ENCODE data around the gene GRM4. TPM values are rescaled to one million over a fixed set of nuclear protein-coding genes. Genes with fewer than 3 reads are reported as not detected.

The GRM4 gene
- total RNA-seq, 1 experiment from 2014 or later = 35.3 TPM

DNA sequence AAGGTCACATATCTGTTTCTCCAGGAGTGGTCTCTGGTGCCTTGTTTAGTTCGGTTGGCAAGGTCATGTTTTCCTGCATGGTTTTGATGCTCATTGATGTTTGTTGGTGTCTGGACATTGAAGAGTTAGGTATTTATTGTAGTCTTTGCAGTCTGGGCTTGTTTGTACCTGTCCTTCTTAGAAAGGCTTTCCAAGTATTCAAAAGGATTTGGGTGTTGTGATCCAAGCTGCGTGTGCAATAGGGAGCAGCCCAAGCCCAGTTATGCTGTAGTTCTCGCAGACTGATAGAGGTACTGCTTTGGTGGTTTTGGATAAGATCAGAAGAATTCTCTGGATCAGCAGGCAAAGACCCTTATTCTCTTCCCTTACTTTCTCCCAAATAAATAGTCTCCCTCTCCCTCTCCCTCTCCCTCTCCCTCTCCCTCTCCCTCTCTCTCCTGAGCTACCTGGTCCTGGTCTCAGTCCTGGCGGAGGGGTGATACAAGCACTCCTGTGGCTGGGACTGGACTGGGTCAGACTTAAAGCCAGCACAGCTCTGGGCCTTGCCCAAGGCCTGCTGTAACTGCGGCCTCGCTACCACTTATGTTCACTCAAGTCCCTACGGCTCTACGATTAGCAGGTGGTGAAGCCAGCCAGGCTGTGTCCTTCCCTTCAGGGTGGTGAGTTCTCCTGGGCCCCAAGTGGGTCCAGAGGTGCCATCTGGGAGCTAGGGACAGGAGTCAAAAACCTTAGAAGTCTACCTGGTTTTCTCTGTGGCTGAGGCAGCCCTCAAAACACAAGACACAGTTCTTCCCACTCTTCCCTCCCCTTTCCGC lies 27.3 kb upstream of the GRM4 start:
- no peak overlapping the region for H3K4me3 ChIP-seq (ENCODE audit: insufficient read depth, low read depth, low read length)
- H3K27me3 ChIP-seq (ENCODE audit: control insufficient read depth, insufficient read depth, low read length) = no peaks in the 10 kb centered on the region; the same call in 1 of the 2 replicates
- no peaks in the 10 kb centered on the region for H3K36me3 ChIP-seq (replicated peaks; ENCODE audit: control insufficient read depth, insufficient read depth, low read length)
- no peak for DNase-seq

- no peak for DNase-seq
- no peak overlapping the region for H3K4me3 ChIP-seq (ENCODE audit: insufficient read depth, low read depth, low read length)
- no peaks in the 10 kb centered on the region; the same call in 1 of the 2 replicates for H3K27me3 ChIP-seq (ENCODE audit: control insufficient read depth, insufficient read depth, low read length)
- H3K36me3 ChIP-seq (replicated peaks; ENCODE audit: control insufficient read depth, insufficient read depth, low read length) = no peaks in the 10 kb centered on the region
Measured at GRCh38 chr6:34170346-34170745, 24.5 kb upstream of the GRM4 start.

GRCh38 chr6:34169897-34170296 lies 24.0 kb upstream of the GRM4 start:
- H3K27me3 ChIP-seq (ENCODE audit: control insufficient read depth, insufficient read depth, low read length) = no peaks in the 10 kb centered on the region; the same call in 1 of the 2 replicates
- H3K36me3 ChIP-seq (replicated peaks; ENCODE audit: control insufficient read depth, insufficient read depth, low read length) = no peaks in the 10 kb centered on the region
- DNase-seq = no peak
- H3K4me3 ChIP-seq (ENCODE audit: insufficient read depth, low read depth, low read length) = no peak overlapping the region

DNA sequence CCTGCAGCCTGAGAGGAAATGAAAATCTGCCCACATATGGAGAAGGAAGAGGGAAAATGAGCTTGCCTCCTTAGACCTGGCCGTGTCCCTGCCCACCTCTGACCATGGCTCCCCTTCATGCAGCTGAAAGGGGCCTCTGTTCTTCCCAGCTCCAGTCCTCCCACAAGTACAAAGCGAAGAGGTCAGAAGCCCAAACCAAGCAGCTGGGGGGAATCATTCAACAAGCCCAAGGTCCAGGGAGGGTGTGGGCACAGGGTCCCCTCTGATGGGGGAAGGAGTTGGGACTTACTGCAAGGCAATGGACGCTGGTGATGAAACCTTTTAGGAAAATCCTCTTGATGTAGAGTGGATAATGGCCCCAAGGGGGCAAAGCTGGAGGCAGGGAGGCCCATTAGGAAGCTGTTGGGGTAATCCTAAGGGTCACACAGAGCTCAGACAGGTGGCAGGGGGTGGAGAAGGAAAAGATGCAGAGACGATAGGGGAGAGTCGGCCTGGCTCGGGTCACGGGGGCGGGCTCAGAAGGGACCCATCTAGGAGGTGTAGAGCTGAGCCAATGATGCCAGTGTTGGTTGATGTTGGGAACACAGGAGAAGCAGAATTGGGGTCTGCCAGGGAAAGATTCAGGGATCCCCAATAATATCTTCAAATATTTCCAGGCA lies 16.1 kb upstream of the GRM4 start:
- Histone ChIP-seq H3K27me3 (ENCODE audit: control insufficient read depth, insufficient read depth, low read length) (no peaks in the 10 kb centered on the region), H3K36me3 (replicated peaks; ENCODE audit: control insufficient read depth, insufficient read depth, low read length) (no peaks in the 10 kb centered on the region), H3K4me3 (ENCODE audit: insufficient read depth, low read depth, low read length) (no peak overlapping the region)
- peak; percentile 26 for DNase-seq

- DNase-seq = no peak
- Histone ChIP-seq H3K4me3 (ENCODE audit: insufficient read depth, low read depth, low read length) (no peak overlapping the region), H3K27me3 (ENCODE audit: control insufficient read depth, insufficient read depth, low read length) (peaks cover 2% of the 10 kb centered on the region), H3K36me3 (replicated peaks; ENCODE audit: control insufficient read depth, insufficient read depth, low read length) (no peaks in the 10 kb centered on the region)
Measured at GRCh38 chr6:34159844-34160243, 14.0 kb upstream of the GRM4 start.

- no peak overlapping the region for H3K4me3 ChIP-seq (ENCODE audit: insufficient read depth, low read depth, low read length)
- peaks cover 10% of the 10 kb centered on the region for H3K27me3 ChIP-seq (ENCODE audit: control insufficient read depth, insufficient read depth, low read length)
- DNase-seq = no peak
- H3K36me3 ChIP-seq (replicated peaks; ENCODE audit: control insufficient read depth, insufficient read depth, low read length) = no peaks in the 10 kb centered on the region
Measured at GRCh38 chr6:34158876-34159275, 13.0 kb upstream of the GRM4 start.

DNA sequence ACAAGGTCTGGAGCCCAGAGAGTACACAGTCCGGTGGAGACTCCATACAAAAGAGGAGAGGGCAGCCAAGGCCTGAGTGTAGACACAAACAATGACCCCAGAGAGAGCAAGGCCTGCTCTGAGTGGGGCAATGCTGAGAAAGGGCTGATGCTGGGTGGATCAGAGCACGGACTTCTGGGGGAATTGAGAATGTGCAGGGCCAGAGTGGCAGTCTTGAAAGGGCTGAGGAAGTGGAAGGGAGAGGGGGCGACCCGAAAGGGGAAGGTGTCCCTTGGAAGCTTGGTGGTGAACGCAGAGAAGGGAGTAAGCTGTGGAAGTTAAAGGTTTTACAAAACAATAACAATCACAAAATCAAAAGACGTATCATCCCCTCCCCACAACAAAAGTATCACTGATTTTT lies 12.0 kb upstream of the GRM4 start:
- Histone ChIP-seq H3K36me3 (replicated peaks; ENCODE audit: control insufficient read depth, insufficient read depth, low read length) (no peaks in the 10 kb centered on the region), H3K27me3 (ENCODE audit: control insufficient read depth, insufficient read depth, low read length) (peaks cover 14% of the 10 kb centered on the region), H3K4me3 (ENCODE audit: insufficient read depth, low read depth, low read length) (no peak overlapping the region)
- DNase-seq = peak; percentile 16

DNA sequence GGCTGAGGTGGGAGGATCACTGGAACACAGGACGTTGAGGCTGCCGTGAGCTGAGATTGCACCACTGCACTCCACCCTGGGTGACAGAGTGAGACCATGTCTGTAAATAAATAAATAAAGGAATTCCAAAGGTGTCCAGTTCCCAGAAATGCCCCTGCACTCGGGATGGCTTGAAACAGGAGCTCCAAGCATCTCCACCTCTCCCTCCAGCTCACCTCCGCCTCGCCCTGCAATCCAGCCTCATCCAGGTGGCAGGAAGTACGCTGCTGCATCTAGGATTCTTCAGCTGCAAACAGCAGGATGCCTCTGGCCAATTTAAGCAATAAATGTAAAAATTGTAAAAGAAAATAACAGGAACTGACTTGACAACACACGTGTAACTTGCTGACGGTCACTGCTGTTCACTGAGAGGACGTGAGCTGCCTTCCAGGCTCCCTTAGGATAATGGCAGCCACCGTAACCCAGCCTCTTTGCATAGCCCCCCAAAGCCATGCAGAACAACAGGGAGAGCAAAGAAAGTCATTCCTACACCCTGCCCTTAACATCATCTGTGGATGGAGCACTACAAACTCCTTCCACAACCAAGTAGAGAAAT lies 11.4 kb upstream of the GRM4 start:
- Histone ChIP-seq H3K4me3 (ENCODE audit: insufficient read depth, low read depth, low read length) (no peak overlapping the region), H3K36me3 (replicated peaks; ENCODE audit: control insufficient read depth, insufficient read depth, low read length) (no peaks in the 10 kb centered on the region), H3K27me3 (ENCODE audit: control insufficient read depth, insufficient read depth, low read length) (peaks cover 16% of the 10 kb centered on the region)
- peak; percentile 28 for DNase-seq

- Histone ChIP-seq H3K36me3 (replicated peaks; ENCODE audit: control insufficient read depth, insufficient read depth, low read length) (no peaks in the 10 kb centered on the region), H3K27me3 (ENCODE audit: control insufficient read depth, insufficient read depth, low read length) (peaks cover 18% of the 10 kb centered on the region), H3K4me3 (ENCODE audit: insufficient read depth, low read depth, low read length) (no peak overlapping the region)
- peak; percentile 16 for DNase-seq
Measured at GRCh38 chr6:34155471-34156300, 9.8 kb upstream of the GRM4 start.

- peak overlapping the region; percentile 36 for H3K4me3 ChIP-seq (ENCODE audit: insufficient read depth, low read depth, low read length)
- no peaks in the 10 kb centered on the region for H3K36me3 ChIP-seq (replicated peaks; ENCODE audit: control insufficient read depth, insufficient read depth, low read length)
- peaks cover 22% of the 10 kb centered on the region for H3K27me3 ChIP-seq (ENCODE audit: control insufficient read depth, insufficient read depth, low read length)
- peak; percentile 99 for DNase-seq
Measured at GRCh38 chr6:34154668-34155447, 9.0 kb upstream of the GRM4 start.

- DNase-seq = peak; percentile 42
- Histone ChIP-seq H3K36me3 (replicated peaks; ENCODE audit: control insufficient read depth, insufficient read depth, low read length) (no peaks in the 10 kb centered on the region), H3K27me3 (ENCODE audit: control insufficient read depth, insufficient read depth, low read length) (peaks cover 22% of the 10 kb centered on the region), H3K4me3 (ENCODE audit: insufficient read depth, low read depth, low read length) (no peak overlapping the region)
Measured at GRCh38 chr6:34152806-34153520, 7.1 kb upstream of the GRM4 start.

DNA sequence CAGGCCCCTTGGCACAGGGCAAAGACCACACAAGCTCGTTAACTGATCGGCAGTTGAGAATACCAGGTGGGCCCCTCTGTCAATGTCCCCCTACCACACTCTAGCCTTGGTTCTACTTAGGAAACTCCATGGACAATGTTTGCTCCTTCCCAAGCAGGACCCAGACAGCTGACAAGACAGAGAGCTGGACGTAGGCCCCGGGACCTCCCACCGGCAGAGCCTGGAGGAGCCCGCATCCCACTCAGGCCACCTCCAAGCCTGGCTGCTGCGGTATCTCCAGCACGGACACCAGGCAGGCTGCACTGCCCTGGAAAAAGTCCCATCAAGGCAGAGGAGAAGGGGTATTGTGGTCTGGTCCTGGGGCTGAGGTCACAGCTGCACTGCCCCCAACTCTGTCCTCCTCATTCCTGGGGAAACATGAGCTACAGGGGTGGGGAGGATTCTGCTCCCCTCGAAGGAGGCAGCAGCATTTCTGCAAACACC lies 6.2 kb upstream of the GRM4 start:
- peak; percentile 46 for DNase-seq
- Histone ChIP-seq H3K27me3 (ENCODE audit: control insufficient read depth, insufficient read depth, low read length) (peaks cover 22% of the 10 kb centered on the region), H3K36me3 (replicated peaks; ENCODE audit: control insufficient read depth, insufficient read depth, low read length) (no peaks in the 10 kb centered on the region), H3K4me3 (ENCODE audit: insufficient read depth, low read depth, low read length) (no peak overlapping the region)

- Histone ChIP-seq H3K4me3 (ENCODE audit: insufficient read depth, low read depth, low read length) (no peak overlapping the region), H3K36me3 (replicated peaks; ENCODE audit: control insufficient read depth, insufficient read depth, low read length) (no peaks in the 10 kb centered on the region), H3K27me3 (ENCODE audit: control insufficient read depth, insufficient read depth, low read length) (peaks cover 26% of the 10 kb centered on the region)
- DNase-seq = peak; percentile 92
Measured at GRCh38 chr6:34151321-34152041, 5.6 kb upstream of the GRM4 start.
